ENCODE measurements around the gene SHTN1. TPM values are rescaled to one million over a fixed set of nuclear protein-coding genes. Genes with fewer than 3 reads are reported as not detected.

SHTN1 gene
- total and polyA plus RNA-seq, 7 donors: 0.17 to 3.2 (median 0.78) TPM

- ATAC-seq (no peak), DNase-seq (no peak)
- H3K4me1 ChIP-seq: no peaks in the 10 kb centered on the region
- no peak overlapping the region for H3K4me3 ChIP-seq
- 38 to 56% (median 39%) methylated on average over 1 of the region's 1 CpG for WGBS, 3 donors
- TF ChIP-seq CTCF (IDR thresholded peaks at IDR 0.05): no peak
- intact Hi-C loops (cut with DNase I): no loop called here
- no peaks in the 10 kb centered on the region for H3K36me3 ChIP-seq (ENCODE audit: insufficient read depth in 1 of 2, low read depth in 1 of 2)
- H3K9me3 ChIP-seq: no peaks in the 10 kb centered on the region
- H3K27ac ChIP-seq: no peak overlapping the region
- H3K27me3 ChIP-seq (ENCODE audit: insufficient read depth in 3 of 3, low read length in 2 of 3): no peaks in the 10 kb centered on the region
Observed at GRCh38 chr10:116913695-116914094, 91.3 kb downstream of the SHTN1 start.

DNA sequence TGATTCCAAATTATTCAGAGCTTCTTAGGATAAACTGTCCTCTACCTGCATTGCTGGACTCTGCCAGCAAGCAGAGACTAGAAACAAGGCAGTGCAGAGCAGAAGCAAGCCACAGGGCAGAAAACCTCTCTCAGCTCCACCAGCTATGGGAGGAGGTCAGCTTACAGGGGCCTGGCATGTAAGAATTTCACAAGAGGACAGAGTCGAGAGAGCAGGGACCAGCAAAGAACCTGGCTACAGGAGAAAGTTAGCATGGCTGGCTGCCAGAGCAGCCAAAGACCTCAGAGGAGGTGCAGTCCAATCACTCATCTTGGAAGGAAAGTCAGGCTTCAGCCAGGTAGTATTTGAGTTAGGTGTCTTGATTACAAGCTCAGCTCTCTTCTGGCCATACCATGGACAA lies 92.8 kb downstream of the SHTN1 start:
- no peaks in the 10 kb centered on the region for H3K36me3 ChIP-seq (ENCODE audit: insufficient read depth in 1 of 2, low read depth in 1 of 2)
- H3K4me3 ChIP-seq: no peak overlapping the region
- no peaks in the 10 kb centered on the region for H3K27me3 ChIP-seq (ENCODE audit: insufficient read depth in 3 of 3, low read length in 2 of 3)
- no peaks in the 10 kb centered on the region for H3K9me3 ChIP-seq
- WGBS, 3 donors: 17 to 65% (median 29%) methylated on average over 1 of the region's 1 CpG
- intact Hi-C loops (cut with DNase I): no loop called here
- ATAC-seq (no peak), DNase-seq (no peak)
- no peak for TF ChIP-seq CTCF (IDR thresholded peaks at IDR 0.05)
- no peak overlapping the region for H3K27ac ChIP-seq
- H3K4me1 ChIP-seq: no peaks in the 10 kb centered on the region

GRCh38 chr10:116910910-116911309 lies 94.1 kb downstream of the SHTN1 start:
- Histone ChIP-seq H3K27ac (no peak overlapping the region), H3K4me3 (no peak overlapping the region), H3K4me1 (no peaks in the 10 kb centered on the region), H3K36me3 (ENCODE audit: insufficient read depth in 1 of 2, low read depth in 1 of 2) (no peaks in the 10 kb centered on the region), H3K9me3 (no peaks in the 10 kb centered on the region), H3K27me3 (ENCODE audit: insufficient read depth in 3 of 3, low read length in 2 of 3) (no peaks in the 10 kb centered on the region)
- intact Hi-C loops (cut with DNase I): no loop called here
- WGBS, 3 donors: 59 to 72% (median 69%) methylated on average over 3 of the region's 3 CpGs
- no peak for ATAC-seq
- no peak for DNase-seq
- TF ChIP-seq CTCF (IDR thresholded peaks at IDR 0.05): no peak

DNA sequence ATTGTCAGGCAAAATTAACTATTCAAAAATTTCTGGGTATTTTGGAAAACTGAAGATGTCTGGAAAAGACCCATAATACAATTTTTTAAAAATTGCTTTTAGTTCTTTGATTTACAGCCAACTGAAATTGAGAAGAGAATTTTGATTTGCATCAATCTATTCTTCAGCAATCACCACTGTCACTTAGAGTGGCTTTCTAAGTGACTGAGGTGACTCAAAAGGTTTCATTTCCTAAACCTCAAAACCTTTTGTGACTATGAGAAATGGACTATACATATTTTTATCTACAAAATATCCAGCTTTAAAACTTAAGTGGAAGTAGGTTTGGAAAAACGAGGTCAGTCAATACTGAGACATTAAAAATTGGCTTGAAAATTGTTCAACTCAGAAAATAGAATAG lies 95.7 kb downstream of the SHTN1 start:
- H3K27me3 ChIP-seq (ENCODE audit: insufficient read depth in 3 of 3, low read length in 2 of 3): no peaks in the 10 kb centered on the region
- 69 to 81% (median 76%) methylated on average over 1 of the region's 1 CpG for WGBS, 3 donors
- H3K4me3 ChIP-seq: no peak overlapping the region

More for the DNA sequence above, 95.7 kb downstream of the SHTN1 start:
- H3K4me1 ChIP-seq: no peaks in the 10 kb centered on the region
- ATAC-seq (no peak), DNase-seq (no peak)
- intact Hi-C loops (cut with DNase I): no loop called here
- no peak overlapping the region for H3K27ac ChIP-seq
- no peaks in the 10 kb centered on the region for H3K9me3 ChIP-seq
- no peaks in the 10 kb centered on the region for H3K36me3 ChIP-seq (ENCODE audit: insufficient read depth in 1 of 2, low read depth in 1 of 2)
- no peak for TF ChIP-seq CTCF (IDR thresholded peaks at IDR 0.05)
